Tibial nerve (tissue), 4 donors: Measurements from ENCODE around the gene HS6ST1. TPM values are rescaled to one million over a fixed set of nuclear protein-coding genes. Genes with fewer than 3 reads are reported as not detected.

ENCODE experiments used
- DNase-seq, 2 donors: peaks; one replicate each; pipeline ENCODE4 v3.0.0-alpha.2; 2019; ENCODE audit warnings: low spot score in 2 of 2
- H3K27ac ChIP-seq, 4 donors: fragments of 200-600 bp; sonication (generic) in 3 of 4; one replicate each; pipeline ENCODE4 v1.5.1; 2017 to 2019; ENCODE audit warnings: mild to moderate bottlenecking in 1 of 4
- H3K27me3 ChIP-seq, 2 donors: fragments of 200-600 bp; sonication (generic) in 1 of 2; one replicate each; pipeline versions ENCODE4 v1.5.1 to v1.6.0; 2017 to 2019
- H3K36me3 ChIP-seq, 3 donors: fragments of 200-600 bp; sonication (generic); one replicate each; pipeline ENCODE4 v1.5.1; 2018 to 2019
- H3K4me1 ChIP-seq, 4 donors: fragments of 200-600 bp; sonication (generic) in 3 of 4; one replicate each; pipeline ENCODE4 v1.5.1; 2017 to 2019
- H3K4me3 ChIP-seq, 4 donors: fragments of 200-600 bp; sonication (generic) in 3 of 4; one replicate each; pipeline ENCODE4 v1.5.1; 2017 to 2019; ENCODE audit warnings: mild to moderate bottlenecking in 1 of 4, moderate library complexity in 1 of 4
- H3K9me3 ChIP-seq, 4 donors: fragments of 200-600 bp; sonication (generic) in 3 of 4; one replicate each; pipeline ENCODE4 v1.5.1; 2017 to 2019
- EP300 ChIP-seq, 2 donors: sonication (generic); formaldehyde crosslinking; IDR thresholded peaks; one replicate each; pipeline ENCODE4 v1.6.1; 2017; ENCODE audit warnings: antibody characterized with exemption in 2 of 2, mild to moderate bottlenecking in 1 of 2
- POLR2A ChIP-seq, 2 donors: fragments of 450-650 bp; IDR thresholded peaks; one replicate each; pipeline ENCODE4 v1.6.1; 2017; ENCODE audit warnings: antibody characterized with exemption in 2 of 2, mild to moderate bottlenecking in 2 of 2, moderate library complexity in 2 of 2
- WGBS, 2 donors: methylation state at CpG; one replicate each; pipeline ENCODE4 v1.1.5; 2018; 5-methylcytosine and 5-hydroxymethylcytosine counted together
- total RNA-seq, 4 donors: library from RNA; depleted of rRNA; stranded (reverse); fragments of >200 nt; gene quantifications; one replicate each; pipeline ENCODE4 v1.1.0, GENCODE V29; 2016
- TF ChIP-seq, protein P1 (sequence below), 5 experiments: fragments of 200-600 bp in 3 of 5; fragments of 450-650 bp in 2 of 5; sonication (generic) in 3 of 5; IDR thresholded peaks; one replicate each; pipeline ENCODE4 v1.5.1; 2016 to 2019; ENCODE audit warnings: antibody characterized with exemption in 5 of 5, mild to moderate bottlenecking in 3 of 5, moderate library complexity in 2 of 5

Gene HS6ST1
- total RNA-seq, 4 donors from 2014 or later = 21.6 to 51.6 (median 39.3) TPM

GRCh38 chr2:128284841-128285240, 33.8 kb downstream of the HS6ST1 start:
- no peak for TF ChIP-seq EP300 (IDR thresholded peaks at IDR 0.05)
- TF ChIP-seq, protein P1, sequence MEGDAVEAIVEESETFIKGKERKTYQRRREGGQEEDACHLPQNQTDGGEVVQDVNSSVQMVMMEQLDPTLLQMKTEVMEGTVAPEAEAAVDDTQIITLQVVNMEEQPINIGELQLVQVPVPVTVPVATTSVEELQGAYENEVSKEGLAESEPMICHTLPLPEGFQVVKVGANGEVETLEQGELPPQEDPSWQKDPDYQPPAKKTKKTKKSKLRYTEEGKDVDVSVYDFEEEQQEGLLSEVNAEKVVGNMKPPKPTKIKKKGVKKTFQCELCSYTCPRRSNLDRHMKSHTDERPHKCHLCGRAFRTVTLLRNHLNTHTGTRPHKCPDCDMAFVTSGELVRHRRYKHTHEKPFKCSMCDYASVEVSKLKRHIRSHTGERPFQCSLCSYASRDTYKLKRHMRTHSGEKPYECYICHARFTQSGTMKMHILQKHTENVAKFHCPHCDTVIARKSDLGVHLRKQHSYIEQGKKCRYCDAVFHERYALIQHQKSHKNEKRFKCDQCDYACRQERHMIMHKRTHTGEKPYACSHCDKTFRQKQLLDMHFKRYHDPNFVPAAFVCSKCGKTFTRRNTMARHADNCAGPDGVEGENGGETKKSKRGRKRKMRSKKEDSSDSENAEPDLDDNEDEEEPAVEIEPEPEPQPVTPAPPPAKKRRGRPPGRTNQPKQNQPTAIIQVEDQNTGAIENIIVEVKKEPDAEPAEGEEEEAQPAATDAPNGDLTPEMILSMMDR (IDR thresholded peaks at IDR 0.05) = no peak
- TF ChIP-seq POLR2A (IDR thresholded peaks at IDR 0.05) = no peak
- peaks cover 0 to 20% (median 0%) of the 10 kb centered on the region in 3 donors for H3K36me3 ChIP-seq
- peaks cover 0 to 72% (median 33%) of the 10 kb centered on the region in 4 donors for H3K4me1 ChIP-seq
- no peaks in the 10 kb centered on the region for H3K27me3 ChIP-seq
- DNase-seq = no peak
- 82 to 93% methylated on average over 2 to 5 of the region's 11 CpGs for WGBS, 2 donors
- no peaks in the 10 kb centered on the region for H3K9me3 ChIP-seq
- H3K4me3 ChIP-seq = no peak overlapping the region
- no peak overlapping the region for H3K27ac ChIP-seq

GRCh38 chr2:128284037-128284441, 34.6 kb downstream of the HS6ST1 start:
- H3K4me1 ChIP-seq = peaks cover 0 to 78% (median 34%) of the 10 kb centered on the region in 4 donors
- no peaks in the 10 kb centered on the region for H3K9me3 ChIP-seq
- H3K4me3 ChIP-seq = no peak overlapping the region
- H3K27ac ChIP-seq = no peak overlapping the region
- H3K36me3 ChIP-seq = peaks cover 0 to 20% (median 0%) of the 10 kb centered on the region in 3 donors
- TF ChIP-seq POLR2A (IDR thresholded peaks at IDR 0.05) = no peak
- TF ChIP-seq EP300 (IDR thresholded peaks at IDR 0.05) = no peak
- TF ChIP-seq, protein P1 (IDR thresholded peaks at IDR 0.05) = no peak
- no peaks in the 10 kb centered on the region for H3K27me3 ChIP-seq
- WGBS, 2 donors = 91 to 92% methylated on average over 4 to 5 of the region's 7 CpGs
- no peak for DNase-seq

DNA sequence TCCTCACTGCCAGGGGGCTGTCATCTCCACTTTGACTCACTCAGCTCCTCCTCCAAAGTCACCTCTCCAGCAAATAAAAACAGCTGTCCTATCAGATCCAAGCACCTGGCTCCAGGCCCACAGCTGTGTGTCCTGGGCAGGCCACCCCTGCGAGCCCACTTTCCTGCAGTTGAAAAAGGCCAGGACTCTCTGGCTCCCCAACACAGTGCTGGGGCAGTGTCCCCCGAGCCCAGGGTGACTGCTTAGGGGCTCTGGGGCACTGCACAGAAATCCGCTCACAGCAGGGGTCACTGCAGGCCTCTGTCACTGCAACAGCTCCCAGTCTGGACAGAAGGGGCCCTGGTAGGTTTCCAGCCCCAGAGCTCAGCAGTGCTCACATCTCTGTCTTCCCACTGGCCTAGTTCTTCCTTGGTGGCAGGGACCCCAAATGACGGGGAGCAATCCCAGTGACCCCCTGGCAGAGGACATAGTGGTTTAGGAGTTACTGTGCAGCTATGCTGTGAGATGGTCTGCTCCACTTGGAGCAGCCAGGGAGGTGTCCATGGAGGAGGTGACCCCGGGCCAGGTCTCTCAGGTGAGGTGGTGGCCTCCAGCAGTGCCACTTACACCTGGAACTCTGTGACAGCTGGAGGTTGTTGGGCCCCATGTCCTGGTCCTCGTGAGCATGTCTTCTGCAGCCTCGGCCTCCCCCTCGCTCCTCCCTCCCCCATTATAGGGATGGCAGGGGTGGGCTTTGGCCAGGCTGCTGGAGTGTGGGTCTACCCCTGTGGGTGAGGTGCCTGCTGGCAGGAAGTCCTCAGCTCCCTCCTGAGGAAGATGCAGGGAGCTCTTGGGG, 35.5 kb downstream of the HS6ST1 start:
- peaks cover 0 to 85% (median 34%) of the 10 kb centered on the region in 4 donors for H3K4me1 ChIP-seq

DNA sequence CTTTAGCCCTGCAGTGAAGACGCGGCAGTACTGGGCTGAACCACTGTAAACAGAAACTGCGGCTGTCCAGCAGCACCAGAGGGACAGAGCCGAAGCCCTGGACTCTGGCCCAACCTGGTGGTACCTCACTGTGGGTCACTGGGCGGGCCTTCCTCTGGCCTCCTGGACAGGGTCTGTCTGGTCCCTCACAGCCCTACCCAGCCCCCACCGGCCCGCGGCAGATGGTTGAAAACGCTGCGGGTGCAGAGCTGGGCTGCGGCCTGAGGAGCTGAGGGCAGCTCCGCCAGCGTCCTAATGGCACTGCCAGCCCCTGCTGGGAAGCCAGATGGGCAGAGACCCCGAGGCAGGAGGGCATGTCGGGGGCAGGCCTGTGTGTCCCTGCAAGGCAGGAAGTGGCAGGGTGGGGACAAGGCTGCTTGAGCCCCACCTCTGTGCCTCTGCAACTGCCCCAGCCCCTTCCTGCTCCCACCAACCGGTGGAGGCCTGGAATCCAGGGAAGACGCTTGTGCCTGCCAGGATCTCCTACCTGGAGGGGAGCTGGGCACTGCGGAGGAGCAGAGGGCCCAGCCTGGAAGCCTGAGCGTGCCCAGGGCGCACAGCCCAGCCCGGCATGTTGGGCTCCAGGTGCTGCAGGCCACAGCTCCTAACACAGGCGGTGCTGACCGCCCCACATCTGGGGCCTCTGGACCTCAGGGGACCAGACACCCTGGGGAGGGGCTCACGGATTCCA, 36.3 kb downstream of the HS6ST1 start:
- H3K27ac ChIP-seq = peak overlapping the region in 2 of 4 donors; percentile 16 to 17
- no peak for DNase-seq
- H3K4me1 ChIP-seq = peaks cover 0 to 83% (median 34%) of the 10 kb centered on the region in 4 donors
- no peak overlapping the region for H3K4me3 ChIP-seq
- TF ChIP-seq EP300 (IDR thresholded peaks at IDR 0.05) = no peak
- TF ChIP-seq POLR2A (IDR thresholded peaks at IDR 0.05) = no peak
- TF ChIP-seq, protein P1 (IDR thresholded peaks at IDR 0.05) = no peak
- H3K9me3 ChIP-seq = no peaks in the 10 kb centered on the region
- WGBS, 2 donors = 81 to 84% methylated on average over 10 to 17 of the region's 24 CpGs
- H3K27me3 ChIP-seq = no peaks in the 10 kb centered on the region
- H3K36me3 ChIP-seq = peaks cover 0 to 16% (median 0%) of the 10 kb centered on the region in 3 donors

More for the DNA sequence above, 35.5 kb downstream of the HS6ST1 start:
- H3K27me3 ChIP-seq = no peaks in the 10 kb centered on the region
- DNase-seq = no peak
- no peak overlapping the region for H3K4me3 ChIP-seq
- WGBS, 2 donors = 74 to 87% methylated on average over 3 to 6 of the region's 8 CpGs
- peaks cover 0 to 13% (median 0%) of the 10 kb centered on the region in 3 donors for H3K36me3 ChIP-seq
- H3K27ac ChIP-seq = peak overlapping the region in 2 of 4 donors; percentile 16 to 17
- TF ChIP-seq EP300 (IDR thresholded peaks at IDR 0.05) = no peak
- TF ChIP-seq POLR2A (IDR thresholded peaks at IDR 0.05) = no peak
- TF ChIP-seq, protein P1 (IDR thresholded peaks at IDR 0.05) = peak in 1 of 5 experiments; percentile 17
- no peaks in the 10 kb centered on the region for H3K9me3 ChIP-seq
